MM.1S (cell line): ENCODE data around the gene SLC17A9.
A peak's percentile ranks its signal among the peaks of the same experiment; 100 is the strongest.

Experiments
- DNase-seq: peaks from one replicate; pipeline ENCODE4 v3.0.0-alpha.2; 2015
- H2AFZ ChIP-seq: fragments of 300-600 bp; sonication (generic); 2 replicates; pipeline ENCODE4 v1.6.0; 2016; ENCODE audit warnings: antibody characterized with exemption, low read length
- H3F3A ChIP-seq: fragments of 300-600 bp; sonication (generic); 2 replicates; pipeline ENCODE4 v1.6.1; 2016; ENCODE audit warnings: mild to moderate bottlenecking, antibody characterized with exemption, low read length, moderate library complexity, mixed read lengths; ENCODE audit not compliant: insufficient read depth
- H3K27ac ChIP-seq: fragments of 300-600 bp; sonication (generic); 2 replicates; pipeline ENCODE4 v1.5.1; 2016; ENCODE audit warnings: mild to moderate bottlenecking, low read length
- H3K27me3 ChIP-seq: fragments of 300-600 bp; sonication (generic); replicated peaks from 2 replicates; pipeline ENCODE4 v1.6.0; 2016; ENCODE audit warnings: low read length; ENCODE audit not compliant: insufficient read depth
- H3K36me3 ChIP-seq: fragments of 300-600 bp; sonication (generic); replicated peaks from 2 replicates; pipeline ENCODE4 v1.6.1; 2016; ENCODE audit warnings: mild to moderate bottlenecking, low read length, mixed read lengths; ENCODE audit not compliant: insufficient read depth
- H3K4me1 ChIP-seq: fragments of 300-600 bp; sonication (generic); 2 replicates; pipeline ENCODE4 v1.6.1; 2016; ENCODE audit warnings: low read length, mixed read lengths
- H3K4me2 ChIP-seq: fragments of 300-600 bp; sonication (generic); 2 replicates; pipeline ENCODE4 v1.6.0; 2016; ENCODE audit warnings: low read depth, low read length
- H3K4me3 ChIP-seq: fragments of 300-600 bp; sonication (generic); 2 replicates; pipeline ENCODE4 v1.5.1; 2016; ENCODE audit warnings: low read length, mixed read lengths
- H3K79me2 ChIP-seq: fragments of 300-600 bp; sonication (generic); 2 replicates; pipeline ENCODE4 v1.6.1; 2016; ENCODE audit warnings: mixed run types, low read length, mixed read lengths
- H3K9ac ChIP-seq: fragments of 300-600 bp; sonication (generic); 2 replicates; pipeline ENCODE4 v1.6.1; 2016; ENCODE audit warnings: low read length, mixed read lengths
- H3K9me2 ChIP-seq: fragments of 300-600 bp; sonication (generic); replicated peaks from 2 replicates; pipeline ENCODE4 v1.6.1; 2016; ENCODE audit warnings: mild to moderate bottlenecking, low read length, mixed read lengths; ENCODE audit not compliant: insufficient read depth
- H3K9me3 ChIP-seq: fragments of 300-600 bp; sonication (generic); replicated peaks from 2 replicates; pipeline ENCODE4 v1.6.1; 2016; ENCODE audit warnings: mild to moderate bottlenecking, low read length, mixed read lengths; ENCODE audit not compliant: insufficient read depth
- H4K20me1 ChIP-seq: fragments of 300-600 bp; sonication (generic); 2 replicates; pipeline ENCODE4 v1.6.1; 2016; ENCODE audit warnings: mild to moderate bottlenecking, low read length, moderate library complexity, mixed read lengths; ENCODE audit not compliant: insufficient read depth
- EZH2 ChIP-seq: fragments of 300-600 bp; sonication (generic); optimal IDR thresholded peaks from 2 replicates; pipeline ENCODE3; 2017; ENCODE audit warnings: low read depth, mild to moderate bottlenecking, antibody characterized with exemption, low read length, mixed read lengths
- EZH2phosphoT487 ChIP-seq: fragments of 300-600 bp; sonication (generic); IDR thresholded peaks from 2 replicates; pipeline ENCODE4 v1.6.1; 2018; ENCODE audit warnings: antibody characterized with exemption, low read length
- TF ChIP-seq, protein P1 (sequence below): fragments of 300-600 bp; sonication (generic); IDR thresholded peaks from 2 replicates; pipeline ENCODE4 v1.5.1; 2016; ENCODE audit warnings: antibody characterized with exemption, low read length, mixed read lengths

SLC17A9 gene

DNA sequence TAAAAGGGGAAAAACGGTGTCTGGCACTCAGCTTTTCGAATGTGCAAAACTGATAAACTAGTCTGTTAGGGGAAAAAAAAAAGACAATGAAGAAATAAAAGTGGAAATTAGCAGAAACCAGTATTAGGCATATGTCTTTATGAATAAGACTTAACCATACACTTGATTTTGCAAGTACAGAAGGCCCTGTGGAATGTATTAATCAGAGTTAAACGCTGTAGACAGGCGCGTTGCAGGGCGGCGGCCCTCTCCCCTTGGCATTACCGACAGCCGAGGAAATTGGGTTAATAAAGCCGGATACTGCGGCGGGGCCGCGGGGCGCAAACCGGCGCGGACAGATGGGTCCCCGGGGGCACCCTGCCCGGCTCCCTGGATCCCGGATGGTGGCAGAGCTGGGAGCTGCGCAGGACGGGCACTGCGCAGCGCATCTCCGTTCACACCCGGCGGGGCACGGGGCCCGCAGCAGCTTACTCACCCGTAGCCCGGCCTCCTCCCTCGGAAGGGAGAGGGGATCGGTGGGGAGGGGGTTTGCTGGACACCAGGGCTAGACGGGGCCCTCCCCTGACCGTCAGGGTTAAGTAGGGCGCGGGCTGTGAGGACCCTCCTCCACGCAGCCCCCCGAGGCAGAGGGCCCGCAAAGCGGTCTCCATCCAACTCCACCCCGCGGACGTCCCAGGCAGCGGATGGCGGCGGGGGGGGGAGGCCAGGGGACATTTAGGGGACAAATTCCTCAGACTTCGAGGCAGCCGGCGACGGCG lies 52.3 kb downstream of the SLC17A9 start:
- TF ChIP-seq, protein P1, sequence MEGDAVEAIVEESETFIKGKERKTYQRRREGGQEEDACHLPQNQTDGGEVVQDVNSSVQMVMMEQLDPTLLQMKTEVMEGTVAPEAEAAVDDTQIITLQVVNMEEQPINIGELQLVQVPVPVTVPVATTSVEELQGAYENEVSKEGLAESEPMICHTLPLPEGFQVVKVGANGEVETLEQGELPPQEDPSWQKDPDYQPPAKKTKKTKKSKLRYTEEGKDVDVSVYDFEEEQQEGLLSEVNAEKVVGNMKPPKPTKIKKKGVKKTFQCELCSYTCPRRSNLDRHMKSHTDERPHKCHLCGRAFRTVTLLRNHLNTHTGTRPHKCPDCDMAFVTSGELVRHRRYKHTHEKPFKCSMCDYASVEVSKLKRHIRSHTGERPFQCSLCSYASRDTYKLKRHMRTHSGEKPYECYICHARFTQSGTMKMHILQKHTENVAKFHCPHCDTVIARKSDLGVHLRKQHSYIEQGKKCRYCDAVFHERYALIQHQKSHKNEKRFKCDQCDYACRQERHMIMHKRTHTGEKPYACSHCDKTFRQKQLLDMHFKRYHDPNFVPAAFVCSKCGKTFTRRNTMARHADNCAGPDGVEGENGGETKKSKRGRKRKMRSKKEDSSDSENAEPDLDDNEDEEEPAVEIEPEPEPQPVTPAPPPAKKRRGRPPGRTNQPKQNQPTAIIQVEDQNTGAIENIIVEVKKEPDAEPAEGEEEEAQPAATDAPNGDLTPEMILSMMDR, result no peak
- TF ChIP-seq EZH2, result peak; percentile 93
- Histone ChIP-seq H3F3A (peaks cover 6% of the 10 kb centered on the region), H3K27ac (no peak overlapping the region), H3K27me3 (peaks cover 86% of the 10 kb centered on the region), H3K9me3 (no peaks in the 10 kb centered on the region), H3K4me3 (no peak overlapping the region), H3K9ac (no peak overlapping the region), H3K36me3 (no peaks in the 10 kb centered on the region), H3K4me2 (no peak overlapping the region), H3K9me2 (no peaks in the 10 kb centered on the region), H3K79me2 (no peaks in the 10 kb centered on the region), H4K20me1 (no peaks in the 10 kb centered on the region), H2AFZ (no peak overlapping the region), H3K4me1 (no peaks in the 10 kb centered on the region)
- no peak for DNase-seq

DNA sequence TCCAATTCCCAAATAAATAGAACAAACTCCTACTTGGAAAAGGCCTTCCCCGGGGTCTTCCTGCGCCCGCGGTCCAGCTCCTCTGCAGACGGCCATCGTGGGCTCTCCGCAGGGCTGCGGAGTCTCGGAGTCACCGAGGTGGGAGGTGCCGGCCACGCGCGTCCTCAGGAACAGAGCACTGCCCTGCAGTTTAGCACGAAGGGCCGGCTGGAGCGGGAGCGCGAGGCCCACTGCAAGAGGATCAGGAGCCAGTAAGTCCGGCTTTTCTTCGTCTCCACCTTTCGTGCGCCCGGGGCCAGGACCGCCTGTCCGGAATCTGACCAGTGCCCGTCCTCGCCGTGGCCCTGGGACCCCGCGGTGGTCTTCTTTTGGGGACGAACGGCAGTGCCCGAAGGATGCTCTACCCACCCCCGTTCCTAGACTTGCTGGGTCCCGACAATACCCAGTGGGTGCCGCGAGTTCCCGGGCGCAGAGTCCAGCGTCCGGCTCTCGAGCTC lies 52.9 kb downstream of the SLC17A9 start:
- no peak for TF ChIP-seq EZH2
- TF ChIP-seq, protein P1, result no peak
- TF ChIP-seq EZH2phosphoT487, result no peak
- peaks cover 12% of the 10 kb centered on the region for H3F3A ChIP-seq
- H3K4me3 ChIP-seq, result no peak overlapping the region
- no peaks in the 10 kb centered on the region for H4K20me1 ChIP-seq
- no peak for DNase-seq
- no peaks in the 10 kb centered on the region for H3K36me3 ChIP-seq
- no peaks in the 10 kb centered on the region for H3K4me1 ChIP-seq
- no peak overlapping the region for H3K27ac ChIP-seq
- no peak overlapping the region for H2AFZ ChIP-seq
- no peak overlapping the region for H3K9ac ChIP-seq
- no peak overlapping the region for H3K4me2 ChIP-seq
- H3K9me3 ChIP-seq, result no peaks in the 10 kb centered on the region
- no peaks in the 10 kb centered on the region for H3K79me2 ChIP-seq
- peaks cover 79% of the 10 kb centered on the region for H3K27me3 ChIP-seq
- no peaks in the 10 kb centered on the region for H3K9me2 ChIP-seq

DNA sequence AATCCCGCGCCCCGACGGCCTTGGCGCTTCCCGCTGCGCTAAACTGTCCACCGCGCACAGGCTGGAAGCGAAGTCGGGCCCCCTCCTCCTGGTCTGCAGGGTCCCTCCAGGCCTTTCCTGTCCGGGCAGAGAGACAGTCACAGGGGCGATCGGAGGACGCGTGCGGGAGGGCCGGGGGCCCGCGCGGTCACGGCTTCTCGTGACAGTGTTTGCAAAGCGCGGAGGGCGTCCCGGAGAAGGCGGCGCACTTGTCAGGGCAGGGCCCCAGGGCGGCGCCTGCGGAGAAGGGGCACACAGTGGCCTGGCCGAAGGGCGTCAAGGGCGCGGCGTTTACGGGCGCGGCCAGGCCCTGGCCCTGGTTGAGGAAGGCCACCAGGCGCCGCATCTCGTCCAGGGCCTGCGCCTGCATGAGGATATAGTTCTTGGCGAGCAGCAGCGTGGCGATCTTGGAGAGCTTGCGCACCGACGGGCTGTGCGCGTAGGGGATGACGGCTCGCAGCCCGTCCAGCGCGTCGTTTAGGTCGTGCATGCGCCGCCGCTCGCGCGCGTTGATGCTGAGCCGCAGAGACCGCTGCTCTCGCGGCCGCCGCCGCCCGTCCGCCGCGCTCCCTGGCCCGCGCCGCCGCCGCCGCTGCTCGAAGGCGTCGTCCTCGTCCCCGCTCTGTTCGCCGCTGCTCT lies 53.5 kb downstream of the SLC17A9 start:
- H3K9ac ChIP-seq, result no peak overlapping the region
- H3K4me1 ChIP-seq, result peaks cover 2% of the 10 kb centered on the region; the same call in 1 of the 2 replicates
- no peaks in the 10 kb centered on the region for H4K20me1 ChIP-seq
- H2AFZ ChIP-seq, result no peak overlapping the region
- no peak overlapping the region for H3K4me3 ChIP-seq
- H3K4me2 ChIP-seq, result no peak overlapping the region
- no peak for DNase-seq
- H3F3A ChIP-seq, result peaks cover 16% of the 10 kb centered on the region
- no peaks in the 10 kb centered on the region for H3K9me2 ChIP-seq
- H3K79me2 ChIP-seq, result no peaks in the 10 kb centered on the region
- H3K27me3 ChIP-seq, result peaks cover 73% of the 10 kb centered on the region
- no peak for TF ChIP-seq EZH2phosphoT487
- no peak for TF ChIP-seq EZH2
- TF ChIP-seq, protein P1, result no peak
- no peaks in the 10 kb centered on the region for H3K36me3 ChIP-seq
- no peaks in the 10 kb centered on the region for H3K9me3 ChIP-seq
- H3K27ac ChIP-seq, result no peak overlapping the region
